Stimulated activated CD8-positive, alpha-beta memory T cell treated with anti-CD3 and anti-CD28 coated beads, Interleukin-4, amount 100 ng/mL, for 4 hours (primary cell): ENCODE results near the gene HSD3B7.

ENCODE experiments used
- DNase-seq, 2 donors: peaks; one replicate each; pipeline ENCODE4 v3.0.0-alpha.2; 2020; ENCODE audit warnings: low read depth in 2 of 2, low spot score in 1 of 2

HSD3B7 gene

DNA sequence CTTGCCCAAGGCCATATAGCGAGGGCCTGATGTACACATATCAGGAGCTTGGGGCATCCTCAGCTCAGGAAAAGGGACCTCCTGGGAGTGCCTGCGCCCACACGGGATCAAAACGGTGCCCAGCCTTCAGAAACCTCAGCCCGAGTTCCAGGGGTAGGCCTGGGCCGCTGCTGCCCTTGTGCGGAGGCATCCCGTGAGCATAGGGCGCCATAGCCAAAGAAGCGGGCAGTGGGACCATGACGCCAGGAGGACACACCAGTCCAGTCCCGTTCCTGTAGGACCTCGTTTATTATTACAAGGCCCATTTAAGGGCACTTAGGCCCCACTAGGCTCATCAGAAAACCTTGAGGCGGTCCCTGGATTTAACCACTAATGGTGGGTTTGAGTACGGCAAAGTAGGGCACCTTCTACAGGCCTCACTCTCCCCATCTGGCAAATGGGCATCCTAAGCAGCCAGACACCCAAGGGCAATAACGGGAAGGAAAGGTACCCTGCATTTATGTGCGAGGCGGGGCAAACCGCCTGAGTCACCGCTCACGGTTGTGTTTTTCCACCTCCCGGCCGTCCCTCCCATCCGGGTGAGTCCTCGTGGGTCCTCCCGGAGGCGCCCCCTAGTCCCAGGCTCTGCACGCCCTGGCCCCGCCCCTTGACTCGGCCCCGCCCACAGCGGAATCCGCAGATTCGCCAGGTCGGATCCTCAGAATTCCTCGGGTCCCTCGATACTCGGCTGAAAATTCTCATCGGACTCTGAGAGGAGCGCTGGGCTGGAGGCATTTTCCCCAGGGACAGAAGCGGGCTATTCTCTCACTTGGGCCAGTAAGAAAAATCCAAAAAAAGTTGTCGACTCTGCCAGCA lies 28.2 kb upstream of the HSD3B7 start:
- DNase-seq = peak; percentile 82 to 83

GRCh38 chr16:30957456-30958174 lies 27.4 kb upstream of the HSD3B7 start, which contains the start of gene SETD1A:
Gene SETD1A, plus strand, starts transcription at chr16:30957754. Its CDS starts 978 bp downstream, at chr16:30958732.
- DNase-seq = peak; percentile 94 to 95

GRCh38 chr16:30958175-30959079 lies 26.6 kb upstream of the HSD3B7 start:
- DNase-seq = no peak

DNA sequence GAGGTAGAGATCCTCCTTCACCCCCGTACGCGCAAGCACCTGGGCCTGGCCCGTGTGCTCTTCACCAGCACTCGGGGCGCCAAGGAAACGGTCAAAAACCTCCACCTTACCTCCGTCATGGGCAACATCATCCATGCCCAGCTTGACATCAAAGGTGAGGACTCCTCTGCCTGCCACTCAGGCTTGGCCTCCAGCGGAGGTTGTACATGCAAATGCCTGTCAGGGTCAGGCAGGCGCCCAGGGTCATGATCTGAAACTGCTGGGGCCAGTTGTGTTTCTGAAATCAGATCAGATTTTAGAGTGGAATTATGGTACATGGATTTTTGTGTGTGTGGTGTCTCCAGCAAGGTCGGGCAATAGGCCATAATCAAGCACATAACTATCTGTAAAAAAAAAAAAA lies 23.6 kb upstream of the HSD3B7 start:
- no peak for DNase-seq

- no peak for DNase-seq
These were observed 21.0 kb upstream of the HSD3B7 start for GRCh38 chr16:30963925-30964511.

DNA sequence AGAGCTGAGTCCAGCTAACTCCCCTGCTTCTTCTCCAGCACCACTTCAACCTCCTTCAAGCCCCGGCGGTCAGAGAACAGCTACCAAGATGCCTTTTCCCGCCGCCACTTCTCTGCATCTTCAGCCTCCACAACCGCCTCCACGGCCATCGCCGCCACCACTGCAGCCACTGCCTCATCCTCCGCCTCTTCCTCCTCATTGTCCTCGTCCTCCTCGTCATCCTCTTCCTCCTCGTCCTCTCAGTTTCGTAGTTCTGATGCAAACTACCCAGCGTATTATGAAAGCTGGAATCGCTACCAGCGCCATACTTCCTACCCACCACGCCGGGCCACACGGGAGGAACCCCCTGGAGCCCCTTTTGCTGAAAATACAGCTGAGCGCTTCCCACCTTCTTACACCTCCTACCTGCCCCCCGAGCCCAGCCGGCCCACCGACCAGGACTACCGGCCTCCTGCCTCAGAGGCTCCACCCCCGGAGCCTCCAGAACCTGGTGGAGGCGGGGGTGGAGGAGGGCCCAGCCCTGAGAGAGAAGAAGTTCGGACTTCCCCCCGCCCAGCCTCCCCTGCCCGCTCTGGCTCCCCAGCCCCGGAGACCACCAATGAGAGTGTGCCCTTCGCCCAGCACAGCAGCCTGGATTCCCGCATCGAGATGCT lies 20.3 kb upstream of the HSD3B7 start:
- DNase-seq = no peak

- no peak for DNase-seq
These were observed 19.6 kb upstream of the HSD3B7 start for GRCh38 chr16:30965436-30965835.

DNA sequence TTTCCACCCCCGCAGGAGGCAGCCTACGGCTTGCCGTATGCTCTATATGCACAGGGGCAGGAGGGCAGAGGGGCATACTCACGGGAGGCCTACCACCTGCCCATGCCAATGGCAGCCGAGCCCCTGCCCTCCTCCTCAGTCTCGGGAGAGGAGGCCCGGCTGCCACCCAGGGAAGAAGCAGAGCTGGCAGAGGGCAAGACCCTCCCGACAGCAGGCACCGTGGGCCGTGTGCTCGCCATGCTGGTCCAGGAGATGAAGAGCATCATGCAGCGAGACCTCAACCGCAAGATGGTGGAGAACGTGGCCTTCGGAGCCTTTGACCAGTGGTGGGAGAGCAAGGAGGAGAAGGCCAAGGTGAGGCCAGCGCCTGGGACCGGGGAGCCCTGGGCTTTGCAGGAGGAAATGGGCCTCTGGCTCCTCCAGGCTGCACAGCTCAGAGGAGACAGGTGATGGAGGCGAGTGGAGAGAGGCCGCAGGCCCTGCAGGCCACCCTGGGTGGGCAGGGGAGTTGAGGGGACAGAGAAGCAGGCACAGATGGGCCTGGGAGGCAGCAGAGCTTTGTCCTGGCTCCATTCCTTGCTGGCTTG lies 18.9 kb upstream of the HSD3B7 start:
- no peak for DNase-seq

GRCh38 chr16:30967795-30968194 lies 17.2 kb upstream of the HSD3B7 start:
- no peak for DNase-seq

DNA sequence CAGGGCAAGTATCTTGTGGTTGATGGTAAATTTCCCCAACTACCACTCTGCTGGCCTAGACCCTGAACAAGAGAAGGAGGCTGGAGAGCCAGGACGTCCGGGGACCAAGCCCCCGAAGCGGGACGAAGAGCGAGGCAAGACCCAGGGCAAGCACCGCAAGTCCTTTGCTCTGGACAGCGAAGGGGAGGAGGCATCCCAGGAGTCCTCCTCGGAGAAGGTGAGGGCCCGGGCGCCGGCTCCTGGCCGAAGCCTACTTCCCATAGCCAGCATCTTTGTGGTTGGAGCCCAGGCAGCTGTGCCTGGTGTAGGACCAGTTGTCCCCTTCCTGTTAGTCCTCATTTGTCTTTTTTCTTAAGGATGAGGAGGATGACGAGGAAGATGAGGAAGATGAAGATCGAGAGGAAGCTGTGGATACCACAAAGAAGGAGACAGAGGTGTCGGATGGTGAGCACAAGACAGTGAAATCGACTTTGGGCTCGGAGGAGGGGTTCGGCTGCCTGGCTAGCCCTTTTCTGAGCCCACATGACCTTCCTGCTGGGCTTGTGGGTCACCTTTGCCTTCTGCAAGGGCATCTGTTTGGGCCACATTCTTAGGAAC lies 15.7 kb upstream of the HSD3B7 start:
- no peak for DNase-seq

GRCh38 chr16:30971298-30971697 lies 13.7 kb upstream of the HSD3B7 start:
- DNase-seq = no peak

DNA sequence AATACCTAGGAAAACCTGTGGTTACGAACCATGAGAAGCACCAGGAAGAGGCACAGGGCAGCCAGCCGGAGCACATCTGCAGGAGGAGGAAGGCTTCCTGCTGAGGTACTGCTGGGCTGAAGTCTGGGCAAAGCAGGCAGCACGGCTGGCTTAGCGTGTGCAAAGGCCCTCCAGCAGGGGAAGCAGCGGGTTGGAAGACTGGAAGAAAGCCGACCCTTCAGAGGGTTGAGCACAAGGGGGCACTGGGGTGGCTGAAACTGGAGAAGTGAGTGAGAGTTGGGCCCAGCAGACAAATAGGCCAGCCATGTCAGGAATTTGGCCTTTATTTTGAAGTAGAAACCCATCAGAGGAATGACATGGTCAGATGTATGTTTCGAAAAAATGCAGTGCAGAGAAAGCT lies 12.1 kb upstream of the HSD3B7 start:
- DNase-seq = no peak

- no peak for DNase-seq
These were observed 10.7 kb upstream of the HSD3B7 start for GRCh38 chr16:30974348-30974747.

GRCh38 chr16:30976486-30976885 lies 8.5 kb upstream of the HSD3B7 start:
- DNase-seq = no peak

- DNase-seq = no peak
These were observed 7.5 kb upstream of the HSD3B7 start for GRCh38 chr16:30977502-30977901.

DNA sequence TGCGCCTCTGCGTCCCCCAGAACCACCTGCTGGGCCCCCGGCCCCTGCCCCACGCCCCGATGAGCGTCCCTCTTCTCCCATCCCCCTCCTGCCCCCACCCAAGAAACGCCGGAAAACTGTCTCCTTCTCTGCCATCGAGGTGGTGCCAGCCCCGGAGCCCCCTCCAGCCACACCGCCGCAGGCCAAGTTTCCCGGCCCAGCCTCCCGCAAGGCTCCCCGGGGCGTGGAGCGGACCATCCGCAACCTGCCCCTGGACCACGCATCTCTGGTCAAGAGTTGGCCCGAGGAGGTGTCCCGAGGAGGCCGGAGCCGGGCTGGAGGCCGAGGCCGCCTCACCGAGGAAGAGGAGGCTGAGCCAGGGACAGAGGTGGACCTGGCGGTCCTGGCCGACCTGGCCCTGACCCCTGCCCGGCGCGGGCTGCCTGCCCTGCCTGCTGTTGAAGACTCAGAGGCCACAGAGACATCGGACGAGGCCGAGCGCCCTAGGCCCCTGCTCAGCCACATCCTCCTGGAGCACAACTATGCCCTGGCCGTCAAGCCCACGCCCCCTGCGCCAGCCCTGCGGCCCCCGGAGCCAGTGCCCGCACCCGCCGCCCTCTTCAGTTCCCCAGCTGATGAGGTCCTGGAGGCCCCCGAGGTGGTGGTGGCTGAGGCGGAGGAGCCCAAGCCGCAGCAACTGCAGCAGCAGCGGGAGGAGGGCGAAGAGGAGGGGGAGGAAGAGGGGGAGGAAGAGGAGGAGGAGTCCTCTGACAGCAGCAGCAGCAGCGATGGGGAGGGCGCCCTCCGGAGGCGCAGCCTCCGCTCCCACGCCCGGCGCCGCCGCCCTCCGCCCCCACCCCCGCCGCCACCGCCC lies 5.6 kb upstream of the HSD3B7 start:
- DNase-seq = no peak

GRCh38 chr16:30980023-30980371 lies 5.0 kb upstream of the HSD3B7 start:
- DNase-seq = no peak

DNA sequence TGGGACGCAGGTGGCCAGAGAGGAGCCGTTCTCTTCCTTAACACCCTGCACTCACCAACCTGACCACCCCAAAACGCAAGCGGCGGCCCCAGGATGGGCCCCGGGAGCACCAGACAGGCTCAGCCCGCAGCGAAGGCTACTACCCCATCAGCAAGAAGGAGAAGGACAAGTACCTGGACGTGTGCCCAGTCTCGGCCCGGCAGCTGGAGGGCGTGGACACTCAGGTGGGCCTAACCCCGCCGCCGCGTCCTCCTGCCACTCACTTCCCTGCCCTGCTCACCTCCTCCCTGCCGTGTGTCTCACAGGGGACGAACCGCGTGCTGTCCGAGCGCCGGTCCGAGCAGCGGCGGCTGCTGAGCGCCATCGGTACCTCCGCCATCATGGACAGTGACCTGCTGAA lies 4.6 kb upstream of the HSD3B7 start:
- DNase-seq = no peak

GRCh38 chr16:30980959-30981358 lies 4.0 kb upstream of the HSD3B7 start:
- DNase-seq = no peak
